SK-N-MC (cell line): ENCODE measurements around the gene NFIB.

ENCODE experiments used
- EZH2 ChIP-seq: fragments of 200-600 bp; sonication (generic); IDR thresholded peaks from one replicate; pipeline ENCODE4 v1.6.1; 2017; ENCODE audit warnings: antibody characterized with exemption
- POLR2AphosphoS5 ChIP-seq: IDR thresholded peaks from 2 replicates; pipeline ENCODE4 v1.6.1; 2012; ENCODE audit warnings: mild to moderate bottlenecking, low read depth, low read length, borderline replicate concordance

DNA sequence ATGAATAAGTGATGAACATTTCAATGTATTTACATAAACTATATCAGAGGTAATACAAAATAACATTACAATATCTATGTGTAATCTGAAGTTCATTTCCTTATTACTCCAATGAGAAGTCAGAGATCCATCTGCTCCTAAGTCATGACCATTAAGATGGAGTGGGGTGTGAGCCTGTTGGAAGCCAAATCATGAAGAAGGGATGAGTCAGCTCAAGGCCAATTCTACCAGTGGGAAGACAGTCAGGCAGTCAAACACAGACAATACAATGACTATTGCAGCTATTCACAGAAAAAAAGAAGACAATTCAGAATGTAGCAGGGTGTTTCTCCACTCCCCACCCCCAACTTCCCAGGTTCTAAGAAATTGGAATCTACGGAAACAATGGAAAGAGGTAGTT is 155.0 kb downstream of the NFIB start:
- TF ChIP-seq POLR2AphosphoS5 = no peak
- TF ChIP-seq EZH2 = no peak
